Measurements from ENCODE around the gene CFAP299. TPM values are rescaled to one million over a fixed set of nuclear protein-coding genes. Genes with fewer than 3 reads are reported as not detected.

The CFAP299 gene
- total and polyA plus RNA-seq, 10 donors, result 0.11 TPM; not detected in 9

- TF ChIP-seq CTCF (IDR thresholded peaks at IDR 0.05 in 8 of 11, conservative IDR thresholded peaks at IDR 0.05 in 3 of 11) (no peak), POLR2AphosphoS5 (IDR thresholded peaks at IDR 0.05) (no peak), POLR2A (IDR thresholded peaks at IDR 0.05) (no peak)
- intact Hi-C loops (cut with DNase I; ENCODE audit: low total_unique reads), result no loop called here
- no peak overlapping the region for H3K4me3 ChIP-seq
Observed at GRCh38 chr4:80540785-80541469, 205.4 kb downstream of the CFAP299 start.

GRCh38 chr4:80542747-80543146 is 207.2 kb downstream of the CFAP299 start:
- H3K9me3 ChIP-seq, result no peaks in the 10 kb centered on the region
- intact Hi-C loops (cut with DNase I; ENCODE audit: low total_unique reads), result no loop called here
- TF ChIP-seq POLR2A (IDR thresholded peaks at IDR 0.05) (no peak), CTCF (IDR thresholded peaks at IDR 0.05 in 8 of 11, conservative IDR thresholded peaks at IDR 0.05 in 3 of 11) (no peak), POLR2AphosphoS5 (IDR thresholded peaks at IDR 0.05) (no peak)
- no peak overlapping the region for H3K27ac ChIP-seq
- H3K36me3 ChIP-seq, result no peaks in the 10 kb centered on the region
- H3K27me3 ChIP-seq (replicated peaks in 1 of 7), result peaks cover 0 to 6% (median 0%) of the 10 kb centered on the region in 7 donors
- DNase-seq, result no peak
- H3K4me3 ChIP-seq, result no peak overlapping the region
- 95 to 100% (median 97%) methylated on average over 2 of the region's 2 CpGs for WGBS, 5 donors
- no peaks in the 10 kb centered on the region for H3K4me1 ChIP-seq

More at GRCh38 chr4:80540785-80541469, 205.4 kb downstream of the CFAP299 start:
- Histone ChIP-seq H3K9me3 (no peaks in the 10 kb centered on the region), H3K27me3 (replicated peaks in 1 of 7) (peaks cover 0 to 6% (median 0%) of the 10 kb centered on the region in 7 donors), H3K27ac (no peak overlapping the region), H3K4me1 (no peaks in the 10 kb centered on the region), H3K36me3 (no peaks in the 10 kb centered on the region)
- DNase-seq, result no peak
- whole genome bisulfite sequencing, 5 donors, result 52 to 68% (median 65%) methylated on average over 5 of the region's 5 CpGs

- intact Hi-C loops (cut with DNase I; ENCODE audit: low total_unique reads), result no loop called here
- Histone ChIP-seq H3K36me3 (no peaks in the 10 kb centered on the region), H3K4me3 (no peak overlapping the region), H3K9me3 (peaks cover 0 to 26% (median 12%) of the 10 kb centered on the region in 8 donors), H3K27ac (no peak overlapping the region), H3K4me1 (no peaks in the 10 kb centered on the region), H3K27me3 (replicated peaks in 1 of 7) (no peaks in the 10 kb centered on the region)
- 84 to 100% (median 94%) methylated on average over 2 to 3 of the region's 3 CpGs for WGBS, 5 donors
- no peak for DNase-seq
- TF ChIP-seq CTCF (IDR thresholded peaks at IDR 0.05 in 8 of 11, conservative IDR thresholded peaks at IDR 0.05 in 3 of 11) (no peak), POLR2A (IDR thresholded peaks at IDR 0.05) (no peak), POLR2AphosphoS5 (IDR thresholded peaks at IDR 0.05) (no peak)
Observed at GRCh38 chr4:80560337-80560736, 224.8 kb downstream of the CFAP299 start.

GRCh38 chr4:80566203-80566872 is 230.8 kb downstream of the CFAP299 start:
- H3K9me3 ChIP-seq, result peaks cover 0 to 20% (median 9%) of the 10 kb centered on the region in 8 donors
- no peaks in the 10 kb centered on the region for H3K36me3 ChIP-seq
- H3K4me3 ChIP-seq, result no peak overlapping the region
- no peak overlapping the region for H3K27ac ChIP-seq
- 75 to 82% (median 78%) methylated on average over 5 of the region's 5 CpGs for WGBS, 5 donors
- no peak for DNase-seq
- H3K4me1 ChIP-seq, result no peaks in the 10 kb centered on the region
- H3K27me3 ChIP-seq (replicated peaks in 1 of 7), result no peaks in the 10 kb centered on the region
- intact Hi-C loops (cut with DNase I; ENCODE audit: low total_unique reads), result no loop called here
- TF ChIP-seq CTCF (IDR thresholded peaks at IDR 0.05 in 8 of 11, conservative IDR thresholded peaks at IDR 0.05 in 3 of 11) (no peak), POLR2A (IDR thresholded peaks at IDR 0.05) (no peak), POLR2AphosphoS5 (IDR thresholded peaks at IDR 0.05) (no peak)
